HCT116 (cell line): Measurements from ENCODE around the gene GXYLT2. TPM values are rescaled to one million over a fixed set of nuclear protein-coding genes. Genes with fewer than 3 reads are reported as not detected.

Experiments
- ATAC-seq: fragments of 200-7000 bp; cut with Tn5 transposase; 2 replicates; pipeline ENCODE4 v1.9.1; 2020; ENCODE audit warnings: mild to moderate bottlenecking, moderate library complexity
- BruUV-seq: library from RNA; stranded (reverse); fragments of 400-500 nt; replicated peaks from 2 replicates; lab custom pipeline; 2021; lab: Mats Ljungman, UMichigan
- CTCF ChIA-PET: fragments of 300-600 bp; sonication (Branson Sonifier 250); formaldehyde crosslinking; loops from one replicate; lab custom pipeline; 2021; ENCODE audit warnings: antibody characterized with exemption; lab: Charles Lee
- POLR2A ChIA-PET: fragments of 300-600, 350-600 bp; sonication (Branson Sonifier 250); formaldehyde crosslinking; loops from one replicate; lab custom pipeline; 2021; ENCODE audit warnings: antibody characterized with exemption; lab: Charles Lee
- RAD21 ChIA-PET, 2 experiments: fragments of 300-600 bp; sonication (Branson Sonifier 250); formaldehyde crosslinking; loops; one replicate each; lab custom pipeline; 2023; ENCODE audit warnings: low total read pairs in 2 of 2; ENCODE audit not compliant: uncharacterized antibody in 2 of 2, unreplicated experiment in 2 of 2, low non-redundant PET in 1 of 2; lab: Charles Lee
- DNase-seq: peaks from one replicate; pipeline ENCODE4 v3.0.0-alpha.2; 2010; ENCODE audit warnings: low read depth, low spot score
- H2AFZ ChIP-seq: fragments of 200-600 bp; shearing (Covaris generic), sonication (generic); 2 replicates; pipeline ENCODE4 v1.6.1; 2017; ENCODE audit warnings: low read depth, mixed run types, mixed read lengths, antibody characterized with exemption, low read length; ENCODE audit not compliant: poor library complexity, severe bottlenecking
- H3K27ac ChIP-seq: 2 replicates; pipeline ENCODE4 v1.5.1; 2012; ENCODE audit warnings: low read depth, low read length
- H3K27me3 ChIP-seq: fragments of 200-600 bp; sonication (generic); 2 replicates; pipeline ENCODE4 v1.6.1; 2016; ENCODE audit warnings: mixed run types, low read length, mixed read lengths; ENCODE audit not compliant: insufficient read depth
- H3K36me3 ChIP-seq, 2 experiments: fragments of 200-500 bp in 1 of 2; fragments of 200-600 bp in 1 of 2; sonication (Bioruptor generic) in 1 of 2; sonication (generic) in 1 of 2; 2 replicates each; pipeline versions ENCODE4 v1.5.1 to v1.6.1; 2014 to 2016; ENCODE audit warnings: low read length in 2 of 2, inconsistent platforms in 1 of 2, mixed read lengths in 1 of 2, mixed run types in 1 of 2; ENCODE audit not compliant: insufficient read depth in 2 of 2, control insufficient read depth in 1 of 2
- H3K4me1 ChIP-seq, 2 experiments: fragments of 200-600 bp in 1 of 2; sonication (generic) in 1 of 2; 2 replicates each; pipeline versions ENCODE4 v1.5.1 to v1.6.1; 2012 to 2017; ENCODE audit warnings: low read length in 2 of 2, inconsistent platforms in 1 of 2, mild to moderate bottlenecking in 1 of 2, mixed read lengths in 1 of 2, mixed run types in 1 of 2, moderate library complexity in 1 of 2; ENCODE audit not compliant: insufficient read depth in 2 of 2, control insufficient read depth in 1 of 2
- H3K4me2 ChIP-seq: fragments of 200-600 bp; sonication (generic); 2 replicates; pipeline ENCODE4 v1.6.1; 2017; ENCODE audit warnings: mixed run types, low read length, mixed read lengths
- H3K4me3 ChIP-seq, 2 experiments: fragments of 200-600 bp in 1 of 2; sonication (generic) in 1 of 2; replicated peaks in 1 of 2; 2 replicates each; pipeline ENCODE4 v1.5.1; 2011 to 2016; ENCODE audit warnings: low read length in 2 of 2, control low read depth in 1 of 2, low read depth in 1 of 2, mild to moderate bottlenecking in 1 of 2, mixed read lengths in 1 of 2, mixed run types in 1 of 2
- H3K79me2 ChIP-seq: fragments of 200-600 bp; sonication (generic); 2 replicates; pipeline ENCODE4 v1.6.1; 2017; ENCODE audit warnings: mild to moderate bottlenecking, mixed run types, low read length, moderate library complexity, mixed read lengths; ENCODE audit not compliant: insufficient read depth
- H3K9ac ChIP-seq: fragments of 200-600 bp; sonication (generic); 2 replicates; pipeline ENCODE4 v1.6.1; 2016; ENCODE audit warnings: low read length, mixed read lengths
- H3K9me2 ChIP-seq: fragments of 200-600 bp; sonication (generic), shearing (Covaris generic); 2 replicates; pipeline ENCODE4 v1.6.1; 2017; ENCODE audit warnings: mixed run types, mild to moderate bottlenecking, moderate library complexity; ENCODE audit not compliant: insufficient read depth
- H3K9me3 ChIP-seq, 2 experiments: fragments of 200-500 bp in 1 of 2; fragments of 200-600 bp in 1 of 2; sonication (Bioruptor generic) in 1 of 2; sonication (generic) in 1 of 2; 2 replicates each; pipeline ENCODE4 v1.6.1; 2014 to 2017; ENCODE audit warnings: low read length in 2 of 2, mixed read lengths in 2 of 2, inconsistent platforms in 1 of 2, low read depth in 1 of 2, mild to moderate bottlenecking in 1 of 2, mixed run types in 1 of 2, moderate library complexity in 1 of 2; ENCODE audit not compliant: control insufficient read depth in 1 of 2, insufficient read depth in 1 of 2
- H4K20me1 ChIP-seq: fragments of 200-600 bp; sonication (generic), shearing (Covaris generic); 2 replicates; pipeline ENCODE4 v1.6.1; 2017; ENCODE audit warnings: mixed run types, mild to moderate bottlenecking, moderate library complexity; ENCODE audit not compliant: insufficient read depth
- CEBPB ChIP-seq: IDR thresholded peaks from 2 replicates; pipeline ENCODE4 v1.6.1; 2012; ENCODE audit warnings: low read depth
- CTCF ChIP-seq, 3 experiments: fragments of 200-600 bp in 1 of 3; sonication (generic) in 1 of 3; IDR thresholded peaks in 2 of 3; conservative IDR thresholded peaks in 1 of 3; 2 replicates each; pipeline ENCODE4 v1.5.1; 2012 to 2017; ENCODE audit warnings: low read depth in 2 of 3, low read length in 2 of 3, antibody characterized with exemption in 1 of 3, borderline replicate concordance in 1 of 3, control low read depth in 1 of 3, mild to moderate bottlenecking in 1 of 3, mixed read lengths in 1 of 3, mixed run types in 1 of 3, moderate library complexity in 1 of 3; ENCODE audit not compliant: insufficient read depth in 1 of 3
- EGR1 ChIP-seq: IDR thresholded peaks from 2 replicates; pipeline ENCODE4 v1.6.1; 2012; ENCODE audit warnings: low read depth
- ELF1 ChIP-seq: IDR thresholded peaks from 2 replicates; pipeline ENCODE4 v1.6.1; 2012; ENCODE audit warnings: low read depth, borderline replicate concordance
- EZH2 ChIP-seq: fragments of 200-600 bp; sonication (generic); IDR thresholded peaks from 2 replicates; pipeline ENCODE4 v1.6.1; 2017; ENCODE audit warnings: antibody characterized with exemption, mixed run types
- EZH2phosphoT487 ChIP-seq: fragments of 200-600 bp; IDR thresholded peaks from 2 replicates; pipeline ENCODE4 v1.6.1; 2018; ENCODE audit warnings: antibody characterized with exemption, borderline replicate concordance
- FOSL1 ChIP-seq: IDR thresholded peaks from 2 replicates; pipeline ENCODE4 v1.6.1; 2012; ENCODE audit warnings: low read depth
- JUND ChIP-seq: IDR thresholded peaks from 2 replicates; pipeline ENCODE4 v1.6.1; 2012
- POLR2A ChIP-seq: IDR thresholded peaks from 2 replicates; pipeline ENCODE4 v1.7.0; 2011; ENCODE audit warnings: borderline replicate concordance; ENCODE audit not compliant: insufficient read depth, insufficient read length; ENCODE audit errors: extremely low read depth
- POLR2AphosphoS5 ChIP-seq: IDR thresholded peaks from 2 replicates; pipeline ENCODE4 v1.6.1; 2011; ENCODE audit warnings: mild to moderate bottlenecking, low read depth, low read length, moderate library complexity
- REST ChIP-seq: IDR thresholded peaks from 2 replicates; pipeline ENCODE4 v1.6.1; 2012; ENCODE audit warnings: low read depth
- SIN3A ChIP-seq: IDR thresholded peaks from 2 replicates; pipeline ENCODE4 v1.6.1; 2012; ENCODE audit warnings: low read depth
- SRF ChIP-seq: IDR thresholded peaks from 2 replicates; pipeline ENCODE4 v1.6.1; 2012; ENCODE audit warnings: low read depth
- TCF7L2 ChIP-seq: IDR thresholded peaks from 2 replicates; pipeline ENCODE4 v1.7.0; 2011; ENCODE audit warnings: borderline replicate concordance, inconsistent platforms; ENCODE audit not compliant: insufficient read depth, insufficient read length; ENCODE audit errors: extremely low read depth
- YY1 ChIP-seq: IDR thresholded peaks from 2 replicates; pipeline ENCODE4 v1.6.1; 2011; ENCODE audit warnings: low read length, low read depth, moderate library complexity, mild to moderate bottlenecking; ENCODE audit not compliant: insufficient replicate concordance; ENCODE audit errors: extremely low read depth
- ZNF274 ChIP-seq: fragments of 200-500 bp; sonication (Bioruptor generic); IDR thresholded peaks from 2 replicates; pipeline ENCODE4 v1.6.1; 2014; ENCODE audit warnings: mild to moderate bottlenecking, low read depth, low read length, inconsistent platforms
- intact Hi-C: fragments of 100-400 bp; cut with micrococcal nuclease; formaldehyde crosslinking; loops from 2 replicates; pipeline ENCODE4 v1.10.0; 2022
- total RNA-seq: library from RNA; stranded (reverse); gene quantifications from one replicate; pipeline ENCODE4 v1.2.1, GENCODE V29; 2021; ENCODE audit not compliant: unreplicated experiment

Gene GXYLT2
- total RNA-seq, 1 experiment from 2014 or later = 5.6 TPM

GRCh38 chr3:72969766-72970165 lies 81.9 kb downstream of the GXYLT2 start:
- Histone ChIP-seq H3K27ac (no peak overlapping the region), H3K36me3 (no peaks in the 10 kb centered on the region), H3K4me1 (no peaks in the 10 kb centered on the region; a peak in 2 of 4 replicates), H3K9ac (no peak overlapping the region), H3K9me2 (no peaks in the 10 kb centered on the region), H3K27me3 (no peaks in the 10 kb centered on the region), H3K4me3 (no peak overlapping the region), H3K79me2 (no peaks in the 10 kb centered on the region), H3K9me3 (no peaks in the 10 kb centered on the region), H4K20me1 (no peaks in the 10 kb centered on the region), H2AFZ (no peak overlapping the region), H3K4me2 (no peak overlapping the region)
- ChIA-PET POLR2A (no interaction called here), RAD21 (no interaction called here), CTCF (no interaction called here)
- DNase-seq = no peak
- intact Hi-C loops = no loop called here
- no peak for ATAC-seq
- TF ChIP-seq ZNF274 = no peak
- TF ChIP-seq CTCF (IDR thresholded peaks at IDR 0.05 in 2 of 3, conservative IDR thresholded peaks at IDR 0.05 in 1 of 3; ENCODE audit: borderline replicate concordance in 1 of 3, insufficient read depth in 1 of 3, low read depth in 2 of 3, low read length in 2 of 3) = no peak
- TF ChIP-seq EZH2 = no peak
- TF ChIP-seq ELF1 = no peak
- no peak for TF ChIP-seq YY1
- TF ChIP-seq POLR2AphosphoS5 = no peak
- no peak for TF ChIP-seq JUND
- no peak for TF ChIP-seq SRF
- TF ChIP-seq CEBPB = no peak
- no peak for TF ChIP-seq REST
- no peak for TF ChIP-seq EZH2phosphoT487
- no peak for TF ChIP-seq FOSL1
- no peak for TF ChIP-seq EGR1
- no peak for TF ChIP-seq POLR2A
- no peak for TF ChIP-seq TCF7L2
- no peak for TF ChIP-seq SIN3A
- BruUV-seq = no TSS peak
